Activated CD8-positive, alpha-beta T cell treated with anti-CD3 and anti-CD28 coated beads for 36 hours (primary cell): ENCODE measurements around the gene CFAP100. TPM values are rescaled to one million over a fixed set of nuclear protein-coding genes. Genes with fewer than 3 reads are reported as not detected.

Experiments used
- ATAC-seq: fragments of 200-7000 bp; cut with Tn5 transposase; one replicate; pipeline ENCODE4 v1.10.0; 2021; ENCODE audit warnings: mild to moderate bottlenecking, moderate library complexity
- CTCF ChIA-PET: fragments of 350-600 bp; sonication (Branson Sonifier 250); formaldehyde crosslinking; loops from one replicate; lab custom pipeline; 2021; ENCODE audit warnings: antibody characterized with exemption; lab: Charles Lee
- POLR2A ChIA-PET: fragments of 350-600 bp; sonication (Branson Sonifier 250); formaldehyde crosslinking; loops from one replicate; lab custom pipeline; 2021; ENCODE audit warnings: antibody characterized with exemption; lab: Charles Lee
- DNase-seq: peaks from one replicate; pipeline ENCODE4 v3.0.0-alpha.2; 2020
- H3K27ac Mint-ChIP-seq: one replicate; pipeline ENCODE4 v1.8.0; 2021; ENCODE audit warnings: mild to moderate bottlenecking, mixed read lengths
- H3K27me3 Mint-ChIP-seq: one replicate; pipeline ENCODE4 v1.8.0; 2021; ENCODE audit warnings: mixed read lengths
- H3K36me3 Mint-ChIP-seq: one replicate; pipeline ENCODE4 v1.8.0; 2021; ENCODE audit warnings: low read depth, mixed read lengths
- H3K4me1 Mint-ChIP-seq: one replicate; pipeline ENCODE4 v1.8.0; 2021; ENCODE audit warnings: low read depth, mixed read lengths
- H3K4me3 Mint-ChIP-seq: one replicate; pipeline ENCODE4 v1.8.0; 2021; ENCODE audit warnings: mild to moderate bottlenecking, moderate library complexity, mixed read lengths
- H3K9me3 Mint-ChIP-seq: one replicate; pipeline ENCODE4 v1.8.0; 2021; ENCODE audit warnings: mixed read lengths
- intact Hi-C: fragments of 100-400 bp; cut with micrococcal nuclease; formaldehyde crosslinking; loops from one replicate; pipeline ENCODE4 v1.10.0; 2022
- total RNA-seq, 2 experiments: library from RNA; stranded (reverse); gene quantifications; one replicate each; pipeline ENCODE4 v1.2.3, GENCODE V29; 2021
- TF ChIP-seq, protein P1 (sequence below): fragments of 200-600 bp; IDR thresholded peaks from one replicate; pipeline ENCODE4 v1.8.0; 2022; ENCODE audit warnings: antibody characterized with exemption, mild to moderate bottlenecking

CFAP100 gene
- total RNA-seq, 2 experiments from 2014 or later: not detected

DNA sequence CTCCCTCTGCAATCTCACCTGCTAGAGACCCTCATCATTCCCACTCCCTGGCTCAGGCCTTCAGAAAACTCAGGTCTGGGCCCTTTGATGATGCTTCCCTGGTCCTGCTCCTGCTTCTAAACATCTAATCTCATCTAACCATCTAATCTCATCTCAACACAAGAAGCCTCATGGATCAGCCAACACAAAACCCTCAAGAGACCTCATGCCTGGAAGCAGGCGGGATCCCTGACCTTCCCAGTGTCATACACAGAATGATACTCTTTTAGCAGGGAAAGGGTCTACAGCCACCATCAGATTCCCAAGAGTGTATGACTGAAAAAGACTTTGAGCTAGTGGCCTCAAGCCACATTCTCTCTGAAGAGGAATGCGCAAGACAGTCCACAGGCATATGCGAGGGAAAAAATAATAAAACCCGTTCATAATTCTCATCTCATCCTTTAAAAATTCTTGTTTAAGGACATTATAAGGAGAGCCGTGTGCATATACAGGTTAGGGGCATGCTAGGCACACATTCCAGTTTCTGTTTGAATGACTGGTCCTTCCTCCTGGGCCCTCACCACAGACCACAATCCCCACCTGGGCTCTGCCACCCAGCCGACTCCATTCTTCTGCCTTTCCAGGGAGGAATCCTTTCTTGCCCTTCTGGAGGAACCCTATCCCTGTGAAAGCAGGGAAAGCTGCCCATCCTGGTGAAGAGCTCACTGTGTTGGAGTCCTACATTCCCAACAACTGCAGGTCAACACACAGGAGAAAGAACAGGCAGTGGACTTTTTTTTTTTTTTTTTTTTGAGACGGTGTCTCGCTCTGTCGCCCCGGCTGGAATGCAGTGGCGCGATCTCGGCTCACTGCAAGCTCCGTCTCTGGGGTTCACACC, 78.8 kb downstream of the CFAP100 start:
- CTCF ChIA-PET: interaction anchor here (1.5 kb wide), 1 partner anchor 43 kb away, joined by 4 read pairs; no protein-coding TSS in a partner anchor
- Mint-ChIP-seq H3K36me3 (peaks cover 51% of the 10 kb centered on the region), H3K4me1 (peaks cover 48% of the 10 kb centered on the region), H3K4me3 (peak overlapping the region; percentile 82), H3K27me3 (no peaks in the 10 kb centered on the region), H3K27ac (peak overlapping the region; percentile 64), H3K9me3 (no peaks in the 10 kb centered on the region)
- ATAC-seq (no peak), DNase-seq (peak; percentile 32)
- POLR2A ChIA-PET: interaction anchor here (0.5 to 0.6 kb wide), 2 partner anchors 129 to 1578 kb away, joined by 3 read pairs; no protein-coding TSS in a partner anchor
- intact Hi-C loops: no loop called here
- TF ChIP-seq, protein P1, sequence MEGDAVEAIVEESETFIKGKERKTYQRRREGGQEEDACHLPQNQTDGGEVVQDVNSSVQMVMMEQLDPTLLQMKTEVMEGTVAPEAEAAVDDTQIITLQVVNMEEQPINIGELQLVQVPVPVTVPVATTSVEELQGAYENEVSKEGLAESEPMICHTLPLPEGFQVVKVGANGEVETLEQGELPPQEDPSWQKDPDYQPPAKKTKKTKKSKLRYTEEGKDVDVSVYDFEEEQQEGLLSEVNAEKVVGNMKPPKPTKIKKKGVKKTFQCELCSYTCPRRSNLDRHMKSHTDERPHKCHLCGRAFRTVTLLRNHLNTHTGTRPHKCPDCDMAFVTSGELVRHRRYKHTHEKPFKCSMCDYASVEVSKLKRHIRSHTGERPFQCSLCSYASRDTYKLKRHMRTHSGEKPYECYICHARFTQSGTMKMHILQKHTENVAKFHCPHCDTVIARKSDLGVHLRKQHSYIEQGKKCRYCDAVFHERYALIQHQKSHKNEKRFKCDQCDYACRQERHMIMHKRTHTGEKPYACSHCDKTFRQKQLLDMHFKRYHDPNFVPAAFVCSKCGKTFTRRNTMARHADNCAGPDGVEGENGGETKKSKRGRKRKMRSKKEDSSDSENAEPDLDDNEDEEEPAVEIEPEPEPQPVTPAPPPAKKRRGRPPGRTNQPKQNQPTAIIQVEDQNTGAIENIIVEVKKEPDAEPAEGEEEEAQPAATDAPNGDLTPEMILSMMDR: no peak

DNA sequence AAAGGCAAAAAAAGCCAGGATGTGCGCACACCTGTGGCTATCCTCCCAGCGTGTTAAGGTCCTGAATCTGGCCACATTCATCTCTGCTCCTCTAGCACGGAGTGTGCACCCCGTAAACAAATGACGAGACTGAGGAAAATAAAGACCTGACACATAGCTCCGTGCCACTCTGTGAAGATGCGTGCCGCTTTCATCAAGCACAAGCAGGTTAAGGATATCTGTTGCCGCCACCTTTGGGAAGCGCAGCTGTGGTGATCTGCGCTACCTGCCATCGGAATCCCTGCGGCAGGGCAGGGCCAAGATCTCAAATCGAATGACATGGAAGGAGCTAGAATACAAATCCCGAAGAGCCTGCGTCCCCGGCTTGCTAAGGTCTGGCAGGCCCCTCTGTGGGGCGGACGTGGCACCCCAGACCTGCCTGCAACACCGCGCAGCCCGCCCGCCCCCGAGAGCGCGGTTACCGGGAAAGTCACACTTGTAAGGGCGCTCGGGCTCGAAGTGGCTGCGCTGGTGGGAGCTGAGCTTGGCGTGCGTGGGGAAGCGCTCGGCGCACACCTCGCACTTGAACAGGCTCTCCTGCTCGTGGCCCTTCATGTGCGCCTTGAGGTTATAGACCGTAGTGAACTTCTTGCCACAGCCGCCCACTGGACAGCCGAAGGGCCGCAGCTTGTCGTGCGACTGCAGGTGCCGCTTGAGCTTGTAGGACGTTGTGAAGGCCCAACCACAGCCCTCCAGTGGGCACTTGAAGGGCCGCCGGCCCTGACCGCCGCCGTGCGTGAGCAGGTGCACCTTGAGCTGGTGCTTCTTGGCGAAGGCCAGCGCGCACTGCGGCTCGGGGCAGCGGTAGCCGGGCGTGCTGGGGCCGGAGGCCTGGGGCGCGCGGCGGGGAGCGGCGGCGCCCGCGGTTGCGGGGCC, 80.0 kb downstream of the CFAP100 start:
- Mint-ChIP-seq H3K9me3 (no peaks in the 10 kb centered on the region), H3K4me3 (peak overlapping the region; percentile 82), H3K27ac (peak overlapping the region; percentile 70), H3K4me1 (peaks cover 37% of the 10 kb centered on the region), H3K36me3 (peaks cover 39% of the 10 kb centered on the region), H3K27me3 (no peaks in the 10 kb centered on the region)
- POLR2A ChIA-PET: interaction anchor here (0.6 to 0.7 kb wide), 3 partner anchors 12 to 1124 kb away, joined by 3 read pairs; no protein-coding TSS in a partner anchor
- DNase-seq (peak; percentile 61), ATAC-seq (no peak)
- TF ChIP-seq, protein P1: no peak
- intact Hi-C loops: no loop called here
- CTCF ChIA-PET: interaction anchor here (0.6 to 1.5 kb wide), 3 partner anchors 9 to 48 kb away, joined by 3 to 4 read pairs (median 4); no protein-coding TSS in a partner anchor

DNA sequence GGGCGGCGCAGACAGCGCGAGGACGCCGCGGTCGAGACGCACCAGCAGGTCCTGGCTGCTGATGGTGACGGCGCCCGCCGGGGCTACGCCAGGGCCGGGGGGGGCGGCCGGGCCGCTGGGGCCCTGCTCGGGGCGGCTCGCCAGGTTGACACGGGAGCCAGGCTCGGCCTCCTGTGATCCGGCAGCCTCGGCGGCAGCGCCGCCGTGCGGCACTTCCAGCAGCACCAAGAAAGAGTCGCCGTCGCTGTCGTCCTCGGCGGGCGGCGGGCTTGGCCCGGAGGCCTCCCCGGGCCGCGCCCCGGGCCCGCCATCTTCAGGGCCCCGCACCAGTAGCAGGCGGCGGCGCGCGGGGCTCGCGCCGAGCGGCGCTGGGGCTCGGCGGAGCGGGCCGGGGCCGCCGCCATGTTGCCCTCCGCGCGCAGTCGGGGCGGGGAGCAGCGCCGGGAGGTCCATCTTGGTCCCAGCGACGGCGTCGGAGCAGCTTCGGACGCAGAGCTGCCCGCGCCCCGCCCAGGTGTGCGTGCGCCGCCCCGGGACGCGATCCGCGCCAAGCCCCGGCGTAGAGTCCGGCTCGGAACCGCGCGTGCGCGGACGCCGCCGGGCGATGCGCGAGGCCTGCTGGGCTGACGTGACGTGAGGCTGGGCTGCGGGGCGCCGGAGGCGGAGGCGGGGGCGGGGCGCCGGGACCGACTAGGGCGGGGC, 80.9 kb downstream of the CFAP100 start, which contains the start of gene ZXDC:
TSS of gene ZXDC (minus strand) at position 479 of the 702 bp plus-strand sequence. CDS start at position 453, 26 bp downstream.
- CTCF ChIA-PET: interaction anchor here (0.8 to 1.5 kb wide), 2 partner anchors 45 to 204 kb away, joined by 4 to 5 read pairs; no protein-coding TSS in a partner anchor
- no peaks in the 10 kb centered on the region for H3K9me3 Mint-ChIP-seq
- peak within 1 kb of the TSS; percentile 82 for H3K27ac Mint-ChIP-seq
- POLR2A ChIA-PET: interaction anchor here (1.3 kb wide), 1 partner anchor 9 kb away, joined by 4 read pairs; no protein-coding TSS in a partner anchor
- peaks cover 32% of the 10 kb centered on the region for H3K4me1 Mint-ChIP-seq
- no peaks in the 10 kb centered on the region for H3K27me3 Mint-ChIP-seq
- ATAC-seq: peak; percentile 89
- peak; percentile 92 for DNase-seq
- H3K4me3 Mint-ChIP-seq: peak within 1 kb of the TSS; percentile 82
- TF ChIP-seq, protein P1: peak; percentile 39
- intact Hi-C loops: no loop called here
- H3K36me3 Mint-ChIP-seq: peaks cover 34% of the 10 kb centered on the region

DNA sequence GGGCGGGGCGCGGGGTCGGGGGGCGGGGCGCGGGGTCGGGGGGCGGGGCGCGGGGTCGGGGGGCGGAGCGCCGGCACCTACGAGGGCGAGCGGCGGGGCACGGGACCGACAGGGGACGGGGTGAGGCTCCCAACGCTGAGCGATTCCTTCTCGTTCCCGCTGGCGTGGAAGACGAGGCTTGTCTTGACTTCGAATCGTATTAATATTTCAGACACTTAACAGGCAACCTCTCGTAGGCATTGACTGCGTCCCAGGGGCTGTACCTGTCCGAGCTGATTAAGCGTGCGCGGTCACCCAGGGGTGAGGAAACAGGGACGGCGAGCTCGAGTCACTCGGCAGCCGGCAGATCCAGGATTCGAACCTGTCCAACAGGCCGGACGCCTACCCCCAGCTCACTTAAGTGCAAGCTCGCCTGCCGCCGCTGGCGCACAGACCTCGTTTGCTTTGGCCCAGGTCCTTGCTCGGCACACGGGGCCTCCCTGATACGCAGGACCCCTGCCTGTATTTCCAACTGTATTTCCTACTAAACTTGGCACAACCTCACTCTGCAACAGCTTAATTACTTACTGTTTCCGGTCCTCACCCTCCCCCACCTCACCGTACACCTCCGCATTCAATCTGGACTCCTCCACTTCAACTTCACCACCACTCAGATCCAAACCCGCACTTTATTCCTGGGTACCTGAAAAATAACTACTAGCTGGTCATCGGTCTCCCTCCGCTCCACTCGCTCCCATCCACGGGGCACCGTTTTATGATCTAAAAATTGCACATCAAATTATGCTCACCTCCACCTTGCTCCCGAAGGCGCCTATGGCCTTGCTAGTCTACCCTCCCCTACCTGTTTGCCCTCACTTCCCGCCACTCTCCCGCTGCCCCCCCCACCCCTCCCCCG, 81.7 kb downstream of the CFAP100 start:
- TF ChIP-seq, protein P1: no peak
- POLR2A ChIA-PET: interaction anchor here (0.6 to 1.3 kb wide), 3 partner anchors 8 to 560 kb away, joined by 3 to 4 read pairs (median 3); partner anchors contain the start of gene SLC41A3
- Mint-ChIP-seq H3K36me3 (peaks cover 25% of the 10 kb centered on the region), H3K27me3 (no peaks in the 10 kb centered on the region), H3K4me3 (peak overlapping the region; percentile 80), H3K27ac (peak overlapping the region; percentile 82), H3K4me1 (peaks cover 28% of the 10 kb centered on the region), H3K9me3 (no peaks in the 10 kb centered on the region)
- intact Hi-C loops: no loop called here
- CTCF ChIA-PET: interaction anchor here (0.8 kb wide), 1 partner anchor 203 kb away, joined by 5 read pairs; no protein-coding TSS in a partner anchor
- ATAC-seq (peak; percentile 14), DNase-seq (peak; percentile 60)
